Tibial nerve (tissue), 3 donors: ENCODE measurements around the gene ORAI1.

Experiments used
- CTCF ChIP-seq, 5 experiments: fragments of 200-600 bp in 3 of 5; fragments of 450-650 bp in 2 of 5; sonication (generic) in 3 of 5; IDR thresholded peaks; one replicate each; pipeline ENCODE4 v1.5.1; 2016 to 2019; ENCODE audit warnings: antibody characterized with exemption in 5 of 5, mild to moderate bottlenecking in 3 of 5, moderate library complexity in 2 of 5
- POLR2A ChIP-seq, 2 donors: fragments of 450-650 bp; IDR thresholded peaks; one replicate each; pipeline ENCODE4 v1.6.1; 2017; ENCODE audit warnings: antibody characterized with exemption in 2 of 2, mild to moderate bottlenecking in 2 of 2, moderate library complexity in 2 of 2

GRCh38 chr12:121634836-121635235, 8.5 kb downstream of the ORAI1 start:
- no peak for TF ChIP-seq CTCF (IDR thresholded peaks at IDR 0.05)
- no peak for TF ChIP-seq POLR2A (IDR thresholded peaks at IDR 0.05)
